ENCODE results near the gene TMEM135.

- no peak for TF ChIP-seq EZH2 (IDR thresholded peaks at IDR 0.05; ENCODE audit: insufficient read depth, poor library complexity, severe bottlenecking)
- no peak for TF ChIP-seq EZH2phosphoT487 (IDR thresholded peaks at IDR 0.05; ENCODE audit: insufficient read depth, low read depth)
Measured at GRCh38 chr11:87150936-87151335, 113.2 kb downstream of the TMEM135 start.
